SU-DHL-6 (cell line): ENCODE results near the gene IKBKG.

Source experiments
- H2AFZ ChIP-seq: fragments of 200-600 bp; sonication (generic); 2 replicates; pipeline ENCODE4 v1.6.1; 2014; ENCODE audit warnings: low read depth, mild to moderate bottlenecking, moderate library complexity, mixed read lengths, antibody characterized with exemption, low read length; ENCODE audit not compliant: severe bottlenecking
- H3F3A ChIP-seq: fragments of 200-600 bp; shearing (Covaris generic); 2 replicates; pipeline ENCODE4 v1.6.0; 2016; ENCODE audit warnings: antibody characterized with exemption, mild to moderate bottlenecking; ENCODE audit not compliant: insufficient read depth
- H3K27ac ChIP-seq: fragments of 200-600 bp; sonication (generic); 2 replicates; pipeline ENCODE4 v1.5.1; 2016; ENCODE audit warnings: low read depth, mild to moderate bottlenecking, low read length, moderate library complexity, mixed read lengths
- H3K27me3 ChIP-seq: fragments of 200-600 bp; sonication (generic), shearing (Covaris generic); 2 replicates; pipeline ENCODE4 v1.6.0; 2014; ENCODE audit warnings: mild to moderate bottlenecking, low read length
- H3K36me3 ChIP-seq: fragments of 200-600 bp; sonication (generic); 2 replicates; pipeline ENCODE4 v1.6.1; 2014; ENCODE audit warnings: mild to moderate bottlenecking, low read length, mixed read lengths
- H3K4me2 ChIP-seq: fragments of 300-600, 200-600 bp; shearing (Covaris generic), sonication (generic); 2 replicates; pipeline ENCODE4 v1.6.0; 2014; ENCODE audit warnings: low read length, low read depth, mild to moderate bottlenecking; ENCODE audit not compliant: poor library complexity, severe bottlenecking
- H3K4me3 ChIP-seq: fragments of 200-600 bp; sonication (generic); 2 replicates; pipeline ENCODE4 v1.5.1; 2014; ENCODE audit warnings: antibody characterized with exemption, low read length, mild to moderate bottlenecking, mixed read lengths; ENCODE audit not compliant: insufficient read depth, poor library complexity, severe bottlenecking
- H3K79me2 ChIP-seq: fragments of 200-600 bp; sonication (generic); 2 replicates; pipeline ENCODE4 v1.6.1; 2014; ENCODE audit warnings: mild to moderate bottlenecking, low read length, moderate library complexity; ENCODE audit not compliant: insufficient read depth
- H3K9ac ChIP-seq: fragments of 200-600 bp; sonication (generic); 2 replicates; pipeline ENCODE4 v1.7.0; 2014; ENCODE audit warnings: mild to moderate bottlenecking, low read length
- H3K9me2 ChIP-seq: fragments of 200-600 bp; sonication (generic); replicated peaks from 2 replicates; pipeline ENCODE4 v1.6.1; 2014; ENCODE audit warnings: low read length; ENCODE audit not compliant: insufficient read depth
- H3K9me3 ChIP-seq: fragments of 200-600 bp; sonication (generic); 2 replicates; pipeline ENCODE4 v1.6.1; 2014; ENCODE audit warnings: low read length, mixed read lengths; ENCODE audit not compliant: insufficient read depth
- H4K20me1 ChIP-seq: fragments of 200-600 bp; sonication (generic); 2 replicates; pipeline ENCODE4 v1.6.1; 2014; ENCODE audit warnings: low read depth, mild to moderate bottlenecking, antibody characterized with exemption, low read length, moderate library complexity, mixed read lengths
- CTCF ChIP-seq: fragments of 200-600 bp; sonication (generic); IDR thresholded peaks from one replicate; pipeline ENCODE4 v1.5.1; 2017; ENCODE audit warnings: antibody characterized with exemption, mild to moderate bottlenecking, low read length, moderate library complexity; ENCODE audit not compliant: insufficient read depth, poor library complexity, severe bottlenecking
- EZH2phosphoT487 ChIP-seq: fragments of 200-600 bp; sonication (generic), shearing (Covaris generic); conservative IDR thresholded peaks from 2 replicates; pipeline ENCODE4 v1.6.1; 2018; ENCODE audit warnings: mild to moderate bottlenecking, antibody characterized with exemption, low read length, moderate library complexity, mixed read lengths

IKBKG gene

GRCh38 chrX:154530286-154530685 is 17.1 kb upstream of the IKBKG start:
- Histone ChIP-seq H3K79me2 (no peaks in the 10 kb centered on the region), H3K27ac (no peak overlapping the region), H3K4me2 (no peak overlapping the region), H3K9me2 (no peaks in the 10 kb centered on the region), H3K36me3 (no peaks in the 10 kb centered on the region), H3F3A (no peaks in the 10 kb centered on the region), H3K9ac (no peak overlapping the region), H3K27me3 (no peaks in the 10 kb centered on the region), H3K4me3 (no peak overlapping the region), H4K20me1 (no peaks in the 10 kb centered on the region), H2AFZ (no peak overlapping the region), H3K9me3 (no peaks in the 10 kb centered on the region)
- TF ChIP-seq CTCF = no peak
- no peak for TF ChIP-seq EZH2phosphoT487

GRCh38 chrX:154531626-154532025 is 15.8 kb upstream of the IKBKG start:
- Histone ChIP-seq H3F3A (no peaks in the 10 kb centered on the region), H3K9me3 (no peaks in the 10 kb centered on the region), H2AFZ (no peak overlapping the region), H3K4me3 (no peak overlapping the region), H3K27ac (no peak overlapping the region), H3K79me2 (no peaks in the 10 kb centered on the region), H3K4me2 (no peak overlapping the region), H3K9ac (no peak overlapping the region), H3K27me3 (no peaks in the 10 kb centered on the region), H3K36me3 (no peaks in the 10 kb centered on the region), H3K9me2 (no peaks in the 10 kb centered on the region), H4K20me1 (no peaks in the 10 kb centered on the region)
- TF ChIP-seq CTCF (no peak), EZH2phosphoT487 (no peak)

DNA sequence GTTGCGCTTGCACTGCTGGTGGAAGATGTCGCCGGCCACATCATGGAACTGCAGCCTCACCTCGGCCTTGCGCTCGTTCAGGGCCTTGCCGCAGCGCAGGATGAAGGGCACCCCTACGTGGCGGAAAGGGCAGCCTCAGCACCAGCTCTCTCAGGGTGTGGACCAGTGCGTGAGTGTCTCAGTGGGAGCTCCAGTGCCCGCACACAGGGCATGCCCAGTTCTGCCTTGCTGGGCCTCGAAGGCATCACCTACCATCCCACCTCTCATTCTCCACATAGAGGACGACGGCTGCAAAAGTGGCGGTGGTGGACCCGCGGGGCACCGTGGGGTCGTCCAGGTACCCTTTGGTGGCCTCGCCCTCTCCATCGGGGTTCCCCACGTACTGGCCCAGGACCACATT is 14.7 kb upstream of the IKBKG start:
- no peaks in the 10 kb centered on the region for H3K27me3 ChIP-seq
- no peak overlapping the region for H3K4me3 ChIP-seq
- no peaks in the 10 kb centered on the region for H3K79me2 ChIP-seq
- H4K20me1 ChIP-seq = no peaks in the 10 kb centered on the region
- H2AFZ ChIP-seq = no peak overlapping the region
- no peak for TF ChIP-seq EZH2phosphoT487
- no peaks in the 10 kb centered on the region for H3K9me3 ChIP-seq
- no peaks in the 10 kb centered on the region for H3F3A ChIP-seq
- no peaks in the 10 kb centered on the region for H3K36me3 ChIP-seq
- H3K27ac ChIP-seq = no peak overlapping the region
- no peak overlapping the region for H3K9ac ChIP-seq
- H3K4me2 ChIP-seq = no peak overlapping the region
- H3K9me2 ChIP-seq = no peaks in the 10 kb centered on the region

DNA sequence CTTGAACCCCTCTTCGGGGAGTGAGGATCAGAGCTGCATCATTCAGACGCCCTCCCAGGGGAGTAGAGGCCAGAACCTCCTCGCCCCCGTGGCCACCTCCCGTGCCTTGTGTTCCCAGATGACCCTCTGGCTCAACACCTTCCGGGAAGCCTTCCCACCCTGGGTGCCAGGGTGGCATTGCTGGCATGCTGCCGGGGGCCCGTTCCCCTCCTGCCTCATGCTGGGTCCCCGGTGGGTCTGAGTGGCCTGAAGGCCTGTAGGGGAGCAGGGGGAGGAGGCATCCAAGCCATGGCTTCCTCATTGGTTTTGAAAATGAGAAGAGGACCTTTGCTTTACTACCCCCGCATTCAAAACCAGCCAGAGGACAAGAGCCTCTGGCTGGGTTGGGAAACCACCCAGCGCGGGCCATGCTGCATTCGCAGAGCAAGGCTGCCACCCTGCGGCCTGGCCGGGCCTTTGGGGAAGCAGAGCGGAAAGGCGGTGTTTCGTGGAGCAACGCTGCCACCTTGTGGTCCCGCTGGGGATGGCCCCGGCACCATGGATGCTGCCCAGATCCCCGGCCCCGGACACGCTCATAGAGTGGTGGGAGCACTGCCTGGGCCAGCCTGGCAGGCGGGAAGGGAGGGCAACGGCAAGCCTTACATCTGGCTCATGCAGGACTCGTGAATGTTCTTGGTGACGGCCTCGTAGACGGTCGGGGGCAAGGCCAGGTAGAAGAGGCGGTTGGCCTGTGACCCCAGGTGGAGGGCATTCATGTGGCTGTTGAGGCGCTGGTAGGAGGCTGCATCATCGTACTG is 12.7 kb upstream of the IKBKG start:
- Histone ChIP-seq H4K20me1 (no peaks in the 10 kb centered on the region), H3K27ac (no peak overlapping the region), H3K36me3 (no peaks in the 10 kb centered on the region), H3K79me2 (no peaks in the 10 kb centered on the region), H2AFZ (no peak overlapping the region), H3K9ac (0 out of 2 replicates have a peak overlapping the region, but pooled peaks have one; percentile 22), H3K27me3 (no peaks in the 10 kb centered on the region), H3K4me3 (no peak overlapping the region), H3F3A (no peaks in the 10 kb centered on the region), H3K9me2 (no peaks in the 10 kb centered on the region), H3K4me2 (no peak overlapping the region), H3K9me3 (no peaks in the 10 kb centered on the region)
- TF ChIP-seq CTCF (peak; percentile 90), EZH2phosphoT487 (no peak)
